H9 (cell line): ENCODE results near the gene SUPT7L. TPM values are rescaled to one million over a fixed set of nuclear protein-coding genes. Genes with fewer than 3 reads are reported as not detected.

Experiments
- DNase-seq: peaks from one replicate; pipeline ENCODE4 v3.0.0-alpha.2; 2017
- H2AFZ ChIP-seq: one replicate; pipeline ENCODE4 v1.6.1; 2013; ENCODE audit warnings: mild to moderate bottlenecking, low read length, control low read depth, moderate library complexity
- H2AK5ac ChIP-seq: 2 replicates; pipeline ENCODE4 v1.6.1; 2013; ENCODE audit warnings: low read length, control low read depth, mixed read lengths; ENCODE audit not compliant: insufficient read length
- H2BK120ac ChIP-seq: one replicate; pipeline ENCODE4 v1.6.1; 2013; ENCODE audit warnings: low read depth, mild to moderate bottlenecking, low read length, control low read depth, inconsistent platforms; ENCODE audit not compliant: poor library complexity, severe bottlenecking
- H2BK12ac ChIP-seq: 2 replicates; pipeline ENCODE4 v1.6.1; 2013; ENCODE audit warnings: low read length, control low read depth, mixed read lengths, low read depth; ENCODE audit not compliant: insufficient read length
- H2BK15ac ChIP-seq: 2 replicates; pipeline ENCODE4 v1.6.1; 2013; ENCODE audit warnings: low read depth, low read length, control low read depth
- H2BK20ac ChIP-seq: one replicate; pipeline ENCODE4 v1.6.1; 2013; ENCODE audit warnings: low read depth, mild to moderate bottlenecking, low read length, control low read depth, inconsistent platforms; ENCODE audit not compliant: poor library complexity, severe bottlenecking
- H2BK5ac ChIP-seq: 2 replicates; pipeline ENCODE4 v1.6.1; 2013; ENCODE audit warnings: low read length, control low read depth, mixed read lengths; ENCODE audit not compliant: insufficient read length
- H3K14ac ChIP-seq: 2 replicates; pipeline ENCODE4 v1.6.1; 2013; ENCODE audit warnings: low read length, control low read depth; ENCODE audit not compliant: insufficient read depth
- H3K18ac ChIP-seq: 2 replicates; pipeline ENCODE4 v1.6.1; 2013; ENCODE audit warnings: low read depth, mild to moderate bottlenecking, mixed read lengths, low read length, control low read depth; ENCODE audit not compliant: insufficient read length
- H3K23ac ChIP-seq: 2 replicates; pipeline ENCODE4 v1.6.1; 2013; ENCODE audit warnings: low read length, control low read depth, mixed read lengths, low read depth; ENCODE audit not compliant: insufficient read length
- H3K23me2 ChIP-seq: 2 replicates; pipeline ENCODE4 v1.6.1; 2013; ENCODE audit warnings: low read depth, mild to moderate bottlenecking, mixed read lengths, low read length, control low read depth; ENCODE audit not compliant: insufficient read length, poor library complexity, severe bottlenecking
- H3K27ac ChIP-seq: 2 replicates; pipeline ENCODE4 v1.5.1; 2013; ENCODE audit warnings: low read length, control low read depth, mixed read lengths, low read depth; ENCODE audit not compliant: insufficient read length
- H3K27me3 ChIP-seq: 2 replicates; pipeline ENCODE4 v1.6.1; 2013; ENCODE audit warnings: low read length, control low read depth, inconsistent platforms; ENCODE audit not compliant: insufficient read depth
- H3K4ac ChIP-seq: 2 replicates; pipeline ENCODE4 v1.6.1; 2013; ENCODE audit warnings: low read depth, mild to moderate bottlenecking, control low read depth, inconsistent platforms, low read length, moderate library complexity
- H3K4me1 ChIP-seq: 2 replicates; pipeline ENCODE4 v1.6.1; 2013; ENCODE audit warnings: low read length, control low read depth, inconsistent platforms; ENCODE audit not compliant: insufficient read depth
- H3K4me2 ChIP-seq: 2 replicates; pipeline ENCODE4 v1.6.1; 2013; ENCODE audit warnings: low read length, control low read depth, mixed read lengths; ENCODE audit not compliant: insufficient read length, insufficient read depth
- H3K56ac ChIP-seq: 2 replicates; pipeline ENCODE4 v1.6.1; 2013; ENCODE audit warnings: low read depth, mild to moderate bottlenecking, mixed read lengths, low read length, control low read depth; ENCODE audit not compliant: insufficient read length
- H3K79me1 ChIP-seq: 2 replicates; pipeline ENCODE4 v1.6.1; 2013; ENCODE audit warnings: low read depth, mild to moderate bottlenecking, moderate library complexity, low read length, control low read depth, inconsistent platforms; ENCODE audit not compliant: insufficient read depth, poor library complexity, severe bottlenecking
- H3K79me2 ChIP-seq: 2 replicates; pipeline ENCODE4 v1.6.1; 2013; ENCODE audit warnings: low read length, control low read depth, inconsistent platforms; ENCODE audit not compliant: insufficient read depth
- H3K9ac ChIP-seq: 2 replicates; pipeline ENCODE4 v1.6.1; 2013; ENCODE audit warnings: low read length, control low read depth, mixed read lengths; ENCODE audit not compliant: insufficient read length; ENCODE audit errors: extremely low read depth
- H3K9me3 ChIP-seq: one replicate; pipeline ENCODE4 v1.6.1; 2013; ENCODE audit warnings: low read depth, low read length, inconsistent platforms; ENCODE audit not compliant: control insufficient read depth
- H3T11ph ChIP-seq: one replicate; pipeline ENCODE4 v1.6.1; 2013; ENCODE audit warnings: mild to moderate bottlenecking, low read length, control low read depth, inconsistent platforms
- H4K20me1 ChIP-seq: one replicate; pipeline ENCODE4 v1.6.1; 2013; ENCODE audit not compliant: control insufficient read depth, insufficient read length, insufficient read depth
- H4K5ac ChIP-seq: 2 replicates; pipeline ENCODE4 v1.6.1; 2013; ENCODE audit warnings: low read depth, mild to moderate bottlenecking, mixed read lengths, low read length, control low read depth; ENCODE audit not compliant: insufficient read length
- H4K8ac ChIP-seq: replicated peaks from 2 replicates; pipeline ENCODE4 v1.6.1; 2013; ENCODE audit warnings: low read length, control low read depth, mixed read lengths, low read depth; ENCODE audit not compliant: insufficient read length
- H4K91ac ChIP-seq: 2 replicates; pipeline ENCODE4 v1.6.1; 2013; ENCODE audit warnings: low read depth, mild to moderate bottlenecking, moderate library complexity, mixed read lengths, low read length, control low read depth; ENCODE audit not compliant: insufficient read length
- H3K27ac Mint-ChIP-seq, 3 experiments: 2 replicates in 2 of 3; 3 replicates in 1 of 3; pipeline ENCODE4 v1.8.0; 2020 to 2021; ENCODE audit warnings: mixed read lengths in 3 of 3, mild to moderate bottlenecking in 1 of 3, moderate library complexity in 1 of 3
- H3K27me3 Mint-ChIP-seq: 2 replicates; pipeline ENCODE4 v1.8.0; 2021; ENCODE audit warnings: low read depth, mild to moderate bottlenecking, moderate library complexity, mixed read lengths
- H3K36me3 Mint-ChIP-seq, 3 experiments: 2 replicates in 2 of 3; 3 replicates in 1 of 3; pipeline ENCODE4 v1.8.0; 2020 to 2021; ENCODE audit warnings: low read depth in 3 of 3, mixed read lengths in 3 of 3; ENCODE audit not compliant: insufficient read depth in 1 of 3
- H3K4me1 Mint-ChIP-seq, 2 experiments: 2 replicates each; pipeline ENCODE4 v1.8.0; 2020; ENCODE audit warnings: mixed read lengths in 2 of 2
- H3K4me3 Mint-ChIP-seq, 2 experiments: 2 replicates in 1 of 2; 3 replicates in 1 of 2; pipeline ENCODE4 v1.8.0; 2020 to 2021; ENCODE audit warnings: mild to moderate bottlenecking in 2 of 2, mixed read lengths in 2 of 2, moderate library complexity in 1 of 2
- H3K9me3 Mint-ChIP-seq, 2 experiments: 2 replicates in 1 of 2; 3 replicates in 1 of 2; pipeline ENCODE4 v1.8.0; 2020; ENCODE audit warnings: mild to moderate bottlenecking in 2 of 2, mixed read lengths in 2 of 2, moderate library complexity in 1 of 2
- CTCF ChIP-seq: fragments of 200-600 bp; sonication (generic); conservative IDR thresholded peaks from 3 replicates; pipeline ENCODE4 v1.8.0; 2021; ENCODE audit warnings: antibody characterized with exemption, mild to moderate bottlenecking
- WGBS: extraction: QIAGEN DNeasy Blood & Tissue Kit; methylation state at CpG from one replicate; pipeline ENCODE4 v1.1.7; 2013; ENCODE audit warnings: missing lambda C conversion rate, low lambda C conversion rate, mixed read lengths; ENCODE audit not compliant: insufficient read length; ENCODE audit errors: extremely low coverage; 5-methylcytosine and 5-hydroxymethylcytosine counted together
- total RNA-seq: library from RNA; stranded (reverse); gene quantifications from 2 replicates; pipeline ENCODE4 v1.2.1, GENCODE V29; 2021

Gene SUPT7L
- total RNA-seq, 1 experiment from 2014 or later, result 30.4 TPM

GRCh38 chr2:27704342-27704876 is 41.0 kb upstream of the SUPT7L start:
- no CpG with 5 or more reads among the region's 5 CpGs for WGBS

More at GRCh38 chr2:27704342-27704876, 41.0 kb upstream of the SUPT7L start:
- Histone ChIP-seq H4K91ac (no peak overlapping the region), H4K5ac (no peak overlapping the region), H2AFZ (no peak overlapping the region), H2BK5ac (no peak overlapping the region), H3K4me2 (no peak overlapping the region), H3K4me1 (no peaks in the 10 kb centered on the region; the same call in 1 of the 2 replicates), H3K14ac (no peak overlapping the region), H2BK20ac (no peak overlapping the region), H3K79me2 (no peaks in the 10 kb centered on the region), H3K27ac (no peak overlapping the region), H3K9ac (no peak overlapping the region), H3K18ac (no peak overlapping the region), H3K27me3 (no peaks in the 10 kb centered on the region), H2BK120ac (no peak overlapping the region), H3K4ac (no peak overlapping the region), H4K20me1 (no peaks in the 10 kb centered on the region), H3K23ac (no peak overlapping the region), H4K8ac (no peak overlapping the region), H2BK15ac (no peak overlapping the region), H3K56ac (no peak overlapping the region), H3K9me3 (no peaks in the 10 kb centered on the region), H3K79me1 (no peaks in the 10 kb centered on the region), H3K23me2 (no peaks in the 10 kb centered on the region), H2BK12ac (no peak overlapping the region), H3T11ph (no peak overlapping the region), H2AK5ac (no peak overlapping the region)
- Mint-ChIP-seq H3K9me3 (no peaks in the 10 kb centered on the region), H3K27ac (no peak overlapping the region), H3K36me3 (no peaks in the 10 kb centered on the region; a peak in 1 of 7 replicates), H3K27me3 (no peaks in the 10 kb centered on the region), H3K4me3 (no peak overlapping the region), H3K4me1 (peaks cover 10 to 21% of the 10 kb centered on the region in 2 experiments)
- no peak for TF ChIP-seq CTCF
- no peak for DNase-seq
